Fibroblast of peridontal ligament (primary cell): ENCODE results near the gene PDE7B.

ENCODE experiments used
- DNase-seq: peaks from one replicate; pipeline ENCODE4 v3.0.0-alpha.2; 2010; ENCODE audit errors: extremely low read depth

The PDE7B gene

DNA sequence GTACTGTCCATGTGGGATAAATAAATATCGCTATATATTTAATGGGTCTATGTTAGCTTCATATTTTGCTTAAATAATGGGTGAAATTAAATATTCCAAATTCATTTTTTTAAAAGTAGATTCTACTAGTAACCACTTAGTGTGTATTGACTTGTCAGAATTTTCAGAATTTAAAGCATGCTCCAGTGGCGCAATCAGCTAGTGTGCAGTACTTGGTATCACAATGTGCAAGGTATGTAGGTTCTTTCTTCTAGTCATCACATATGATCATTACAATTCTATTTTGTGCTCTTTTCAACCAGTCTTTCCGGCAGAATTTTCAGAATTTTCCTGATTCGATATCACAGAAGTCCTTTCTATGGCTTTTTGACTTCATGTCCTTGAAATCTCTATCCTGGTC, 32.6 kb downstream of the PDE7B start:
- no peak for DNase-seq

DNA sequence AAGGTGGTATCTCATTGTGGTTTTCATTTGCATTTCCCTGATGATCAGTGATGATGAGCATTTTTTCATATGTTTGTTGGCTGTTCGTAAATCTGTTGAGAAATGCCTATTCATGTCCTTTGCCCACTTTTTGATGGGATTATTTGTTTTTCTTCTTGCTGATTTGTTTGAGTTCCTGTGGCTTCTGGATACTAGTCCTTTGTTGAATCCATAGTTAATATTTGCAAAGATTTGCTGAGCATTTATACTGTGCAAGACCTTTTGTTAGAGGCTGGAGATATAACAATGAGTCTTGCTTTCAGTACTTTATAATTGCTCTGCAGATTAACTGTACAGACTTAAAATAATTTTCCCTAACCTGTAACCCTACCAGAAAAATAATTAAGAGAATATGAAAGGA, 35.6 kb downstream of the PDE7B start:
- no peak for DNase-seq

DNA sequence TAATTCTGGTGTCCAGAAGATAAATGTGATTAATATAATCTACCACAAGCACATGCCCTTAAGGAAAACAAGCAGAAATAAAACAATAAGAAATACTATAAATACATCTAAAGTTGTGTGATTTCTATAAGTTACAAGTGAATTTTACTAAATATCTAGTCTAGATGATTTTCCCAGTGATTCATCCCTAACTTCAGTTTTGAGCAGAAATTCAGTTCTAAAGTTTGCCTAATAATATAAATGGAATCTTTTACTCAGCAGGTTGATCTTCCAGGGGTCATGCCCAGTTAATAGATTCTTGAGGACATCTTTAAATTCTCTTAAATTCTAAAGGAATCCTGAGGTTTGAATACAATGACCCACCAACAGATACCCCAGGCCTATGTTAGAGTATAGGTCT, 37.3 kb downstream of the PDE7B start:
- DNase-seq, result no peak

DNA sequence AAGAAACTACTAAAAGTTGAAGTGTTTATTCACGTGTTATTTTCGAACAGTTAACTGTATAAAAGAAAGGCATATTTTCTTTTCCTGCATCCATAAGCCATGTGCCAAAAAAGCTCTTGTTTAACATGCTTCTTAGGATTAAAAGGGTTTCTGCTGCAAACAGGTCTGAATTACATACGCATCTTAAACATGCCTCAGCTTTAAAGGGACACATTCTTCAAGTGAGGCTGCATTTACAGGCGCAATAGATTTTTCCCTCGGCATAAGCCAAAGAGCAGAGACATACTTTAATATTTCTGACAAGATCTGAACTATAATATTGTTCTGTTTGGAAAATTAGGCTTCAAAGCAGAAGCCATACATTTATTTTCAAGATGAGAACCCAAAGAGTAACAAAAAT, 39.4 kb downstream of the PDE7B start:
- no peak for DNase-seq

DNA sequence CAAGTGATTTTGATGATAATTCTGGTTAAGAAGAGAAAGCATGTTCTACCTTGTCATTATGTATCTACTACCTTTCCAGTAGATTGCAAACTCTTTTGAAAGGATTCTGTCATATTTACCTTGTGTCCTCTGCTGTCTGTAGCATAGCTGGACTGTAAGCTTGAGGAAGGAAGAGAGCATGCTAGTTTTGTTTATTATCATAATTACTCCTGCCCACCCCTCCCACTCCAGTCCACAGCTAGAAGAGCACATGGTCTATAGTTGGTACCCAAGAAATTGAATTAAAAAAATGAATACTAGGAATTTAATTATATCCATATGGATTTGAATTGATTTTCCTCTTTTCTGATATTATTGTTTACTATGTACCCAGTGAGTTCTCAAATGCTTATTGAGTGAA, 40.2 kb downstream of the PDE7B start:
- DNase-seq, result no peak

DNA sequence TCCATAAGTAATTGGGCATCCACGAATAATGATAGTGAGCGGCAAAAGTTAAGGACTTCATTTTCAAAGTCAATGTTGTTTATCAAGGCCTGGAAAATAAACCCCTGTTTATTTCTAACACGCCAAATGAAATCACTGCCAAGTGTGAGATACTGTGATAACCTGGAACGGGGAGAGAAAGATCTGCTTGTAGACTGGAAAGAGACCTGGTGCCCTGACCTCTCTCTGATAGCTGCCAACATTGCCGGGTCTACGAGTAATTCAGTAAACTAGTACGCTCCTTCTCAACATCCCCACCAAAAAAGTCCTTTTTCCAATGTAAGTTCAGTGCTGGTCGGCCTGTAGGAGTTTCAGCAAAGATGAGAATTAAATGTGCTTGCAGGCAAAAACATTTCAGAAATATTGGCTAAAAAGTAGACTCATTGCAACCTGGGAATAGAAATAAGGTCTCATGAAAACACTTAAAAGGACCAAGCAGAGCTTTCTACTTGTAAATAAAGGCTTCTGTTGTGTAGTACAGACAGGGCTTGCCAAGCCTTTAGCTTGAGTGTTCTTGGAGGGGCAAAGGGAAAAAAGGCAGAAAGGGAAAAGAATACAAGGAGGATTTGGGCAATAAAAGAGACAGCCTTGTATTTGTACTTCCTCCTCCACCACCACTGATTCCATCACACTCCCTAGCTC, 43.9 kb downstream of the PDE7B start:
- no peak for DNase-seq

DNA sequence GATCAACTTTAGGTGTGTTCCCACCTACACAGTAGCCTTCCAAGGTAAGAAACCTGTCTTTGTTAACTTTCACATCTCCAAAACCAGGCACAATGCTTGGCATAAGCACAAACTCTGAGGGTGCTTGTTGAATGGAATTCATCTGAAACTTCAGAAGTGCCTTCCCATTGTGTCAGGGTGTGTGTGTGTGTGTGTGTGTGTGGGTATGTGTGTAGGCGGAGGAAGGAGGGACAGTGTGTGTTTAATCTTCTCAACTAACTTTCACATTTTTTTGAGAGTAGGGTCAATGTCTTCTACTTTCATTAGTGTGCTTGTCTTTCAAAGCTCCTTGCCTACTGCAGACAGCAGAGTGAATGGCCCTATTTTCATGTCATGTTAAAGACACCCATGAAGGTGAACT, 45.6 kb downstream of the PDE7B start:
- DNase-seq, result no peak

DNA sequence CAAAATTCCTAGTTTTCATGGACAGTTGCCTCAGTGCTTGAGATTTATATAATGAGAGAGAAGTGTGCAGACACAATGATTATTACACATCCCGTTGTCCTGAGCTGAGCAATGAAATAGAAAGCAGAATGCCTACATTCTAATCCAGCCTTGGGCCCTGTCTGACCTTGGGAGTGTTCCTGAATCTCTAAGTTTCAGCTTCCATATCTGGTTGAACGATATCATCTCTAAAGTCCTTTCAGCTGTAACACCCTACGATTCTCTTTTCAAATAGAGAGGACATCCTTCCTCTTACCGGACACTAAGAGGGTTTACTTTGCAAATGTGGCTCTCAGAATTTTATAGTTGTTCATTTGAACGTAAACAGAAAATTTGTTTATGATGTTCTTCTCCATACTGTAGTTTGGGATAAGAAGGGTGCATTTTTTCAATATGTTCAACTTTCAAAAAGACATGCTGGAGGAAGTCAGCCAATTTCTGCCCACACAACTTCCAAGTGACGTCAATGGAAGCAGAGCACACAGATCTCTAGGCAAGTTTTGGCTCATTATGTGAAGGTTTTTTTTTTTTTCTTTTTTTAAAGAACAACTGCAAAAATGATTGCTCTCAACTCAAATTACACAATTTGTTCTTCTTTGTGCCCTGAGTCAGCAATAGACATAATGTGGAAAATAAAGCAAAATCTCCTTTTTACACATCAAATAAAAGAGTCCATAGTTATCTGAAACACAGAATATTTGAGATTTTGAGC, 50.4 kb downstream of the PDE7B start:
- peak; percentile 97 for DNase-seq

DNA sequence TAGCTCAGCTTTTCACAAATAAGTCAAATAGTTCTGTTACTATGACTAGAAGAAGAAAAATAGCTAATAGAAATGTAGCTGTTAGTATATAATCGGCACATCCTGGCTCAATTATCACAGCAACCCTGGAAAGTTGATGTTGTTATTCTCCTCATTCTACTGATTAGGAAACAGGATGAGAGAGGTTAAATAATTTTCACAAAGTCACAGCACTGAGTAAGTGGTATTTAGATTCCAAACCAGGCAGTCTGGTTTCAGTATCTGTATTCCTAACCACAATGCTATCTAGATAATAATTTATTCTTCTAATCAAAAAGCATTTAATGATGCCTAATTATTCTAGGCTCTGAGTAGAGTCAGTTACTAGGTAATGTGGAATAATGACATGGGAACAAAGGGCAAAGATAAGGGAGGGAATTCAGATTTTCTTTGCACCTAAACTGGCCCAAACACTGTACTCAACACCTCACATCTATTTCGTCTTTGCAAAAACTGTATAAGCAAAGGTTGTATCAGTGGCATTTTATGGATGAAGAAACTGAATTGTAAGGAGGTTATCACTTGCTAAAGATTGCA, 51.3 kb downstream of the PDE7B start:
- DNase-seq, result peak; percentile 50

DNA sequence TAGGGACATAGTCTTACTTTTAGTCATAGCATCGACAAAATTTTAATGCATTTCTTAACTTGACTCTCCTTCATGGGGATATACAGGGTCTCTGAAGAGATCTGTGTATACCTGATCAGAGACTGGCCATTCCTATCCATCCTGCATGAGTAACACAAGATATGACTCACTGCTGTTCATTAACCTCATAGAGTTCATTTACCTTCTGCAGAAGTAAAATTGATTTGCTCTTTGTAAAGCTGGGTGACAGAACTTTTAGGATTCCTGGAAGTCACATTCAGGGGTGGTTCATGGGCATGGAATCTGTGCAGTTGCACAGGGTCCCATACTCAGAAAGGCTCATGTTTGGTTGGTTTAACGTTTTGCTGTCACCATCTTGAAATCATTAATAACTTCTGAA, 53.2 kb downstream of the PDE7B start:
- no peak for DNase-seq

DNA sequence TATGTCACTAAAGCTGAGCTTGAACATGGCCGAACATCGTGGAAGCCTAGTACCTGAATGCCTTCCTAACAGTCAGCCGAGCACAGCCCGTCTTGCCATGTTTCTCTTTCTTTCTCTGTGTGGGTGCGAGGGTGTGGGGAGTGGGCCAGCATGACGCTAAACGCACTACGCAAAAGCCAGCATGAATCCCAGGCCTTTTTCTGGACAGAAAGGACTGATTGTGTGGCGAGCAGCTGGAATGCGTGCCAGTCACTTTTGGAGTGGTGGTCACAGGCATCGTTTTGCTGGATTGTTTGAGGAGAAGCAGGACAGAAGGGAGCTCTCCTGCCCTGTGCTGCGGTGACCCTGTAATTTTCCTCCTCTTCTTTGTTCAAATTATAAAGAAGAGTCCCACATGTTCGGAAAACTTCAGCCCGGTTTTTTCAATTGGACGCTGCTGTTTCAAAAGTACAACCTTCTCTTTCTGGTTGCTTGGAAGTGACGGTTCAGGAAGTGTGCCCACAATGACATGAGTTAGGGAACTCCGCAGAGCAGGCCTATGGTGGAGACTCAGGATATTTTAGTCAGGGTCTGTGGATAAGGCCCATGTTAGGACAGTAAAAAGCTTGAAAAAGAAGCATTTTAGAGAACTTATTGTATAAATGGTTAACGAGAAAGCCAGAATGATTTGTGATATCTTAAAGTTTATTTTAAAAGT, 54.3 kb downstream of the PDE7B start:
- DNase-seq, result peak; percentile 79

DNA sequence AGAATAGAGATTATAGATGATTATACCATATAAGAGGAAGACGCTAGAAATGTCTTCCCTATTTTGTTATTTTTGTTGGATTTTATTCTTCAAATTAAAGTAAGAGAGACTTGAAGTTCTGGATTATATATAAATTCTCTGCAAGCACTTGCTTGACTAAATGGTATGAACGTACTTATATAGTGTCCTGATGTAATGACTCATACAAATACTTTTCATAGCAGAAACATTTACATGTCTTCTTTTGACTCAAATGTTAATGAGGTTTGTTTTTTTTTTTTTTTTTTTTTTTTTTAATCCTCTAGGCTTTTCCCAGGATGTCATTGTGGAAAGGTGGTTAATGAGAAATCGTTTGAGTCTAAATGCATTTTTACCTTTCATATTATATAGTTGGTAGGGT, 55.0 kb downstream of the PDE7B start:
- peak; percentile 54 for DNase-seq

DNA sequence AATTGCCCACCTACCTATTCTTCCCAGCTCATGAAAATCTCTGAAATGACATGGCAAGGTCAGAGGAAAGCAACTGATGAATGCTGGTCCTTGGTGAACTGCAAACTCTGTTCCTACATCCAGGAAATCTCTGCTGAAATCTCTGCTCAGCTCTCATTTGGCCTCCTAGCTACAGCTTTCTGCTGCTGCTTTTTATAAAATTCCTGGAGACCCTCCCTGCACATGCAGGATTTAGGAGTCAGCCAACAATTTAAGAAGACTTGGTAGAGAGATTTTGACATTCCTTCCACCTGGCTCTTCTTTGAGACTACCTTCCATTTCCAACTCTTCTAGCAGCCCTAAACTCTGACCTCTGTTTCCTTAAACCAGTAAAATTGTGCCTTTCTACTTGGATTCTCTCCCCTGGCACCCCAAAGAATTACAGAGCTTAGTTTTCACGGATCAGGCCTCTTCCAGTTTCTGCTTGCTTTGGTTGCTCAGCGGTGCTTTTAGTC, 55.5 kb downstream of the PDE7B start:
- peak; percentile 35 for DNase-seq

DNA sequence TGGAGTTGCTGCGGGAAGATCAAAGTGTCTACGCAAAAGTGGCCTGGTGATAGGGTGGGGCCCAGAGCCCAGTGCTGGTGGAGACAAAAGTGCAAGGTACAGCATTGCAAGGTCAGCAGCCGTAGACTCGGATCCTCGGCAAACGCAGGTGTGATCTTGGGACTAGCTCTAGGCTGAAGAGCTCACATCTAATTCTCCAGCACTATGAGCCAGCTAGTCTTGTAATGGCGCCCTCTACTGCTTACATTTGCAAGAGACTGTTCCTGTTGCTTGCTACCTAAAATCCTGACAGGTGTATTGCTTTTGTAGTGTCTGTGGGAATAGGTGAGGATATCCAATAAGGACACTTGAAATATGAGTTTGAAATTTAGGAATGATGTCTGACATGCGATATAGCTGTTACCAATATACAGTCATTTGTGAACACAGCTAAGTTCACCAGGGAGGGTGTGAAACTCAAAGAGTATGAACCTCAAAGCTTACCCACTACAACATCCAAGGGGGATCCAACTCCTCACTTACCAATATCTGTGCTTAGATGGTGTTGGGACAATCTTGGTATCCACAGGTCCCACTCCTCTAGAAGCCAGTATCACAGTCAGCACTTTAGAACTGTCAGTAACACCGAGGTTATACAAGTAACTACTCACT, 58.4 kb downstream of the PDE7B start:
- DNase-seq, result peak; percentile 47

DNA sequence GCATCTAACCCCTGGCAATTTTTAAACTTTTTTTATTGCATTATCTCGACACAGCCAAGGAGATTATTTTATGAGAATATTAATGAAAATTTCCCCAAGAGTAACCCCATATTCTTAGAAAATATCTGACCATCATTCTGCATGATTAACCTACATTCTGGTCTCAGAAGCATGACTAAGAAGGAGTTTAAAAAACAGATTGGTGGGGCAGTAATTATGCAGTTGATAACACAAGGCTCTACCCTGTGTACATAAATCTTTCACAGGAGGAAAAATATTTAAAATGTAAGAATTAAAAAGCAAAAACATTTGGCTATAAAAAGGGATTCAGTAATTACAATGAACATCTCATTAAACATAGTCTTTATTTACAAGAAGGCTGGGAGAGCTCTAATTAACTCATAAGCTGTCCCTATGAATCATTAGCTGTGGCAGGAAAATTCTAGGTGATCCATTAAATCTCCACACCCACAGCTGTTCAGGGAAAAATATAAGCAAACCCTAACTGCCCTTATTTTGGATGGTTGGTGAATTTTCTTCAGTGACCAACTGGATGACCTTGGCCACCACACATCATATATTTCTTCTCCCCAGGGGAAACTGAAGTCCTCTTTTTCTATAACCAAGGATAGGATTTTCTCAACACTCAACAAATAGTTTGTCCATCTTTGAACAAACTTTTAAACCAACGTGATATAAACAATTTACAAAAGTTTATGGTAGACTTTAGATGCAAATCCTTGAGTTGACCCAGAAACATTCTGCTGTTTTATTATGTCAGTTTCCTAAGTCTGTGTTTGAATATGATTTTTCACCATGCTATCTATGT, 59.5 kb downstream of the PDE7B start:
- DNase-seq, result no peak

DNA sequence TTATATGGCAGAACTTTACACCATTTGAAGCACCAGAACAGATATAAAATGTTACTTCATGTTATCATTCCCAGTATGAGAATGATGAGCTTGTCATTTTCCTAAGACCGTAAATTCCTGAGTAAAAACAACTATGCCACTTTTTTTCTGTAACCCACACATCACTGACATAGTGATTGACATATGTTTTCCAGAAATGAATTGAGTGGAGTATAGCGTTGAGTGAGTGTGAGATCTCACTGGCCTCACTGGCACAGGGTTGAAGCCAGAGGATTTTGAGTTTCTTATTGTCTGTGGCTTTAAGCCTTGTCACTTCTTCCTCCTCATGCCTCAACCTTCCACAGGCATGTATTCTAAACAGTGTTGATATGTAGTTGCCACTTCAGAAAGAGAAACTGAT, 62.3 kb downstream of the PDE7B start:
- no peak for DNase-seq

DNA sequence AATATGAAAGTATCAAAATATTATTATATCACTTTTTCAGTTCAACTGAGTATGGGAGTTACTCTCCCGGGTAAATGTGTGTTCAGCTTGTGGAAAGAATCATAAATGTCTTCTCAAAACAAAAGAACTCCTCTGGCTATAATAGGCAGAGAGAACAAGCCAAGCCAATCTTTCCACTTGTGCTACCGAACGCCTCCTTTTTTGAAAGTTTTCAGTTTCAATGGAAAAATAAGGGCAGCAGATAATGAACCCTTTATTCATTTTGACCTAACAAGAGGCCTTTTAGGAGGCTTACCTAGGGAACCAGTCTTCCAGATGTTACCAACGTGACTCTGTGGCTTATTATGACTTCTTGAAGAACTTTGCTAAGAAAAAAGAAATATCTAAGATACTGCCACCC, 67.5 kb downstream of the PDE7B start:
- no peak for DNase-seq

DNA sequence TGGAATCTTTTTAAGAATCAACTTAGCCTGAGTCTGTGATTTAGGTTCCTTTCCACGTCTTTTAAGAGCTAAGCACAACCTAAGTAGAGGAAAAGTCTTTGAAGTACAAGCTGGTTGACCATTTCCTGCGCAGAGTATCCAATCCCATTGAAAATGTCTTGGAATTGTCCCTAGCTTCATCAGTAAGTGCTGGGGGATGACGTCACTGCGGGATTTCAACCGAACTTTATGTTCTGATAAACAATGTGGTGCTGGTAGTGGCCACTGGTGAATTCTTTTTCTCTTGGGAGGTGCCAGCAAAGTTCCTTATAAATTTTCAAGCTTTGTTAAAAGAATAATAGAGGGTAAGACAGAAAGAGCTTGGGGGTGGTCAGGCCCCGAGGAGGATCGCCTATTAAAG, 69.2 kb downstream of the PDE7B start:
- DNase-seq, result peak; percentile 54

DNA sequence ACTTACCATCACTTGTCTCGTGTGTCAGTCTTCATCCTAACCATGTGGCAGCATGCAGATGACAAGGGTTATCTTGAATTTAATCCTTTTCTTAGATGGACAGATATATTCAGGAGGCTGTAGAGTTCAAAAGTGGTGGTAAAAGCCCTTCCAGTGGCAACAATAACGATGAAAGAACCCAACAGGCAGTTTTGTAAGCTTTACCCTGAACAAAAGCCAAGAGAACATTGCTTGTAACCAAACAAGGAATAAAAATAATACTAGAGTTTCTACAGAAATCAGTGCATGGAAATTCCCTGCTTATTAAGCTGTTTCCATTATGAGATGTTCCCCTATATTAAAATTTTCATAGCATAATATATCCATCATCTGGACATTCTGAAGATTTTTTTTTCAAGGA, 69.7 kb downstream of the PDE7B start:
- DNase-seq, result peak; percentile 65

DNA sequence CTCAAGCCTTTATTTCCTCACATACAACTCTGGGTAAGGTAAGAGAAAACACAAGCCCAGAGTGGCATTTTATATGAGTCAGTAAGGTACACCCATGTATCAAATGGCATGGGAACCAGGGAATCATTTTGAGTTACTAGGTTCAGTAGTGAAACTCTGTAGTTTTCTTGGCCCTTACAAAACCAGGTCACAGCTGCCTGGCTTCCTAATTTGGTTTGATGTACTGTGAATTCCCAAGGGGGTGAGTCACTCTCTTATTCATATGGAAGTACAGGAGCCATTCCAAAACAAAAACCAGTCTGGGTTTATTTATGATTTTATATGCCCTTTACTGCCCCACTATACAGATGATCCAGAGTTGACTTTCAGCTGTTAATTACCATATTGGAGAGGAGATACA, 70.7 kb downstream of the PDE7B start:
- peak; percentile 99 for DNase-seq

DNA sequence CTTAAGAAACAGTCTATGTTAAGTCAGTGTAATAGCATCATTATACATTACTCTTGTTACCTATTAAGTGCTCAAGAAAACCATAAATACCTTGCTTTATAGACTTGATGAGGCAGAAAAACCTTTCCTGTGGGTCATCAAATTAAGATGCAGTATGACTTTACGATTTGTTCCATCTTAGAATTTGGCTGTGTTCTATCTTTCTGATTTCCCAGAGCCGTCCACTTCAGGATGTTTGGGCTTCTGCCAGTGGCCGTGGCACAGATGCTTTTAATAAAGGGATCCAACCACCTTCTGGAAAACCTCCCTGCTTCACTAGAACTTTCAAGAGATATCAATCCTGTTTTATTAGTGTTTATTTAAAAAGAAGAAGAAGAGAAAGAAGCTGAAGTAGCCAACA, 71.2 kb downstream of the PDE7B start:
- peak; percentile 87 for DNase-seq
